K562 (cell line): ENCODE measurements around the gene CRYBG2. TPM values are rescaled to one million over a fixed set of nuclear protein-coding genes. Genes with fewer than 3 reads are reported as not detected.
A peak's percentile ranks its signal among the peaks of the same experiment; 100 is the strongest.

Source experiments
- HDGF ChIP-seq: fragments of 450-650 bp; IDR thresholded peaks from 2 replicates; pipeline ENCODE4 v1.6.1; 2016
- LCOR ChIP-seq: sonication (generic); formaldehyde crosslinking; IDR thresholded peaks from 2 replicates; pipeline ENCODE4 v1.8.0; 2022; ENCODE audit warnings: mild to moderate bottlenecking, missing genetic modification reagents
- MGA ChIP-seq: fragments of 450-650 bp; IDR thresholded peaks from 2 replicates; pipeline ENCODE4 v1.6.1; 2016; ENCODE audit warnings: mild to moderate bottlenecking, moderate library complexity
- NCOA1 ChIP-seq: fragments of 450-650 bp; IDR thresholded peaks from 2 replicates; pipeline ENCODE4 v1.6.1; 2016; ENCODE audit warnings: low read depth
- SREBF1 ChIP-seq: fragments of 150-350 bp; IDR thresholded peaks from 2 replicates; pipeline ENCODE4 v1.6.1; 2014; ENCODE audit warnings: antibody characterized with exemption, low read depth, low read length, borderline replicate concordance
- SRSF7 ChIP-seq: fragments of 200-400 bp; formaldehyde crosslinking; optimal IDR thresholded peaks from 2 replicates; pipeline ENCODE3; 2017; ENCODE audit warnings: mild to moderate bottlenecking, low read depth, low read length
- ZNF143 ChIP-seq: sonication (generic); formaldehyde crosslinking; IDR thresholded peaks from 2 replicates; pipeline ENCODE4 v1.9.0; 2022; ENCODE audit warnings: mild to moderate bottlenecking, missing genetic modification reagents
- ZNF311 ChIP-seq: fragments of 250-450 bp; sonication (Bioruptor Pico); IDR thresholded peaks from 2 replicates; pipeline ENCODE4 v1.4.0; 2020; ENCODE audit warnings: mild to moderate bottlenecking, moderate library complexity
- ZNF384 ChIP-seq: IDR thresholded peaks from 2 replicates; pipeline ENCODE4 v1.6.1; 2012; ENCODE audit warnings: low read depth, low read length, improper control_type of control experiment
- polyA plus RNA-seq, 8 experiments: library from polyadenylated mRNA; depleted of rRNA in 4 of 8; stranded (reverse) in 5 of 8; unstranded in 3 of 8; fragments of >200 nt; fragmentation: Nextera tagmentation in 2 of 8; fragmentation: Illumina TruSeq in 1 of 8; extraction: Ambion mirVana in 2 of 8; extraction: Trizol in 1 of 8; gene quantifications; 2 replicates each; pipeline versions ENCODE4 v1.2.1 to v1.2.3, GENCODE V29; 2011 to 2014; ENCODE audit warnings: inconsistent platforms in 1 of 8, missing spikeins in 1 of 8
- total RNA-seq, 7 experiments: library from RNA; depleted of rRNA in 6 of 7; stranded (reverse); fragments of >200 nt in 6 of 7; fragmentation: Illumina TruSeq in 2 of 7; extraction: Trizol in 2 of 7; gene quantifications; 2 replicates each; pipeline versions ENCODE4 v1.2.1 to v1.2.3, GENCODE V29; 2011 to 2021; ENCODE audit warnings: low replicate concordance in 1 of 7
- TF ChIP-seq, protein P1 (sequence below): sonication (generic); formaldehyde crosslinking; IDR thresholded peaks from 2 replicates; pipeline ENCODE4 v1.8.0; 2022; ENCODE audit warnings: mild to moderate bottlenecking, missing genetic modification reagents

CRYBG2 gene
- total and polyA plus RNA-seq, 9 of the 15 experiments (the other 6 are each of a cell fraction or from before 2014, with no cell fraction given), result 0.39 to 8.5 (median 3.7) TPM

DNA sequence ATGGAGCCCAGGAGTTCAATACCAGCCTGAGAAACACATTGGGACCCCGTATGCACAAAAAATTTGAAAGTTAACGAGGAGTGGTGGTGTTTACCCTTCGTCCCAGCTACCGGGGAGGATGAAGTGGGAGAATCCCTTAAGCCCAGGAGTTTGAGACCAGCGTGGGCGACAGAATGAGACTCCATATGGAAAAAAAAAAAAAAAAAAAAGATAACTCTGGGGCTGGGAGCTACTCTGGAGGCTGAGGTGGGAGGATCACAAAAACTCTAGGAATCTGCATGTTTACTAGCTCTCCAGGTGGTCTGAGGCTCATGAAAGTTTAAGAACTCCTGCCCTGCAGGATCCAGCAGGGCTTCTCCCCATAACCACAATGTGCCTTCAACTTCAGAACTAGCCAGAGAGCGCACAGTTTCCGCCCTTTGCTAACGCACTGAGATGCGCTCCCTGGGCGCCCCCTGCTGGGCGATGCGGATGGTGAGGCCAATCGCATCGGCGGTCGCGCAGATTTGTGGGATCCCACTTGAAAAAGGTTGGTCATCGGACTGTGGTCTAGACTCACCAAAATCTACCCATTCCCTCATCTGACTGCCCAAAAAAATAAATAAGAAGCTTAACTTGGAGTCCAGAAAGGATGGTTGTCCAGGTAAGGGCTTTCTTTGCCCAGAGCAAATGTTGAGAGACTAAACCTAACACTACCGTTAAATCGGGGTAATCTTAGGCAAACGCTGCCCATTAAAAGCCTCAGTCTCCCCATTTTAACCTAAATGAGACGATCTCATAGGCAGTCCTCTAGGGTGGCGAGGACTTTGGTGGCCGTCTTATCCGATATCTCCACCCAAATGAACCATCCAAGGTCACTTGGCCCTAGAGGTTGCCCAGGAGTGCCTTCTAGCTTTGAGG is 9.9 kb upstream of the CRYBG2 start (continued):
- TF ChIP-seq, protein P1, sequence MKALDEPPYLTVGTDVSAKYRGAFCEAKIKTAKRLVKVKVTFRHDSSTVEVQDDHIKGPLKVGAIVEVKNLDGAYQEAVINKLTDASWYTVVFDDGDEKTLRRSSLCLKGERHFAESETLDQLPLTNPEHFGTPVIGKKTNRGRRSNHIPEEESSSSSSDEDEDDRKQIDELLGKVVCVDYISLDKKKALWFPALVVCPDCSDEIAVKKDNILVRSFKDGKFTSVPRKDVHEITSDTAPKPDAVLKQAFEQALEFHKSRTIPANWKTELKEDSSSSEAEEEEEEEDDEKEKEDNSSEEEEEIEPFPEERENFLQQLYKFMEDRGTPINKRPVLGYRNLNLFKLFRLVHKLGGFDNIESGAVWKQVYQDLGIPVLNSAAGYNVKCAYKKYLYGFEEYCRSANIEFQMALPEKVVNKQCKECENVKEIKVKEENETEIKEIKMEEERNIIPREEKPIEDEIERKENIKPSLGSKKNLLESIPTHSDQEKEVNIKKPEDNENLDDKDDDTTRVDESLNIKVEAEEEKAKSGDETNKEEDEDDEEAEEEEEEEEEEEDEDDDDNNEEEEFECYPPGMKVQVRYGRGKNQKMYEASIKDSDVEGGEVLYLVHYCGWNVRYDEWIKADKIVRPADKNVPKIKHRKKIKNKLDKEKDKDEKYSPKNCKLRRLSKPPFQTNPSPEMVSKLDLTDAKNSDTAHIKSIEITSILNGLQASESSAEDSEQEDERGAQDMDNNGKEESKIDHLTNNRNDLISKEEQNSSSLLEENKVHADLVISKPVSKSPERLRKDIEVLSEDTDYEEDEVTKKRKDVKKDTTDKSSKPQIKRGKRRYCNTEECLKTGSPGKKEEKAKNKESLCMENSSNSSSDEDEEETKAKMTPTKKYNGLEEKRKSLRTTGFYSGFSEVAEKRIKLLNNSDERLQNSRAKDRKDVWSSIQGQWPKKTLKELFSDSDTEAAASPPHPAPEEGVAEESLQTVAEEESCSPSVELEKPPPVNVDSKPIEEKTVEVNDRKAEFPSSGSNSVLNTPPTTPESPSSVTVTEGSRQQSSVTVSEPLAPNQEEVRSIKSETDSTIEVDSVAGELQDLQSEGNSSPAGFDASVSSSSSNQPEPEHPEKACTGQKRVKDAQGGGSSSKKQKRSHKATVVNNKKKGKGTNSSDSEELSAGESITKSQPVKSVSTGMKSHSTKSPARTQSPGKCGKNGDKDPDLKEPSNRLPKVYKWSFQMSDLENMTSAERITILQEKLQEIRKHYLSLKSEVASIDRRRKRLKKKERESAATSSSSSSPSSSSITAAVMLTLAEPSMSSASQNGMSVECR (CRISPR knock-in tag), result no peak
- TF ChIP-seq SREBF1 (no peak), ZNF311 (CRISPR knock-in tag) (no peak), MGA (peak; percentile 32), HDGF (no peak), SRSF7 (no peak), ZNF143 (CRISPR knock-in tag) (no peak), NCOA1 (no peak), LCOR (CRISPR knock-in tag) (peak; percentile 59; the same call in 1 of the 2 replicates), ZNF384 (peak; percentile 79)
